ENCODE measurements around the gene FBLN5.
"Not testable (repeated sequence)": the region's sequence is repeated elsewhere in the genome, so short reads cannot be mapped to it uniquely, and the experiment has no call there.

FBLN5 gene

DNA sequence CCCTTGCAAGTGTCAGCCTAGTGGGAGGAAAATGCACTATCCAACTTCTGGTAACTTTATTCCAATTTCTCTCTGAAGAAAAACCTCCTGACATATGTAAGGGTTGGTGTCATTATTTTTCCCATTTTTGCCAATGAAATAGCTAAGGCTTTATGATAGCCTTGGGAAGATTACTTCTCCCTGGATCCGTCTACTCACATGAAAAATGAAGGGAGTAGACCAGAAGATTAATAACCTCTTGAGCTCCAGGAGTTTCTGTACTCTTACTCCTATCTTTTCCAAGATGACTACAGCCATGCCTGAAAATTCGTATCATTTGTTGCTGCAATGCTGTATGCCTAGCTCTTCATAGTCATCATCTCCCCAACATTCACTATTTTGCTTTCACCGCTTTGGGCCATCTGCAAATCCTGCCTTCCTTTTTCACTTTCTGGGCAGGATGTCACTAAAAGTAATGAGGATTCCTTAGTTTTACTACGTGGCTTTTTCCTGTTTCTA is 98.9 kb downstream of the FBLN5 start:
- no peak overlapping the region for H3K9ac ChIP-seq (ENCODE audit: low read depth, low read length, poor library complexity)
- H3K27ac ChIP-seq (replicated peaks; ENCODE audit: low read length): no peak overlapping the region
- no peak overlapping the region for H3K18ac ChIP-seq (ENCODE audit: low read length)
- H4K91ac ChIP-seq (ENCODE audit: low read depth, low read length, poor library complexity): no peak overlapping the region
- H3K4me3 ChIP-seq (ENCODE audit: low read length in 2 of 2): no peak overlapping the region
- no peak overlapping the region for H2BK120ac ChIP-seq (ENCODE audit: low read depth, low read length)
- no peak overlapping the region for H3K23ac ChIP-seq (ENCODE audit: low read depth, low read length, poor library complexity)
- peaks cover 0 to 10% (median 0%) of the 10 kb centered on the region in 3 experiments for H3K27me3 ChIP-seq (ENCODE audit: control insufficient read depth in 3 of 3, insufficient read depth in 3 of 3, low read depth in 1 of 3, low read length in 3 of 3)
- WGBS, 2 donors (ENCODE audit: extremely low coverage in 2 of 2, insufficient read length in 2 of 2, insufficient replicate concordance in 1 of 2): no CpG with 5 or more reads among the region's 4 CpGs
- H2AK5ac ChIP-seq (ENCODE audit: low read depth, low read length): no peak overlapping the region
- H2BK5ac ChIP-seq (ENCODE audit: low read length): no peak overlapping the region
- H2AFZ ChIP-seq (ENCODE audit: low read length): no peak overlapping the region
- no peaks in the 10 kb centered on the region for H3K4me1 ChIP-seq (ENCODE audit: control insufficient read depth in 2 of 2, insufficient read depth in 1 of 2, low read depth in 1 of 2, low read length in 2 of 2)
- H4K8ac ChIP-seq (ENCODE audit: low read depth, low read length): no peak overlapping the region
- H2BK15ac ChIP-seq (ENCODE audit: low read length): no peak overlapping the region
- no peak overlapping the region for H3K14ac ChIP-seq (ENCODE audit: low read length)
- no peaks in the 10 kb centered on the region for H3K9me3 ChIP-seq (replicated peaks in 1 of 2; ENCODE audit: control insufficient read depth in 2 of 2, insufficient read depth in 1 of 2, low read depth in 1 of 2, low read length in 2 of 2)
- DNase-seq (ENCODE audit: low spot score): no peak
- no peaks in the 10 kb centered on the region for H3K79me1 ChIP-seq (ENCODE audit: low read depth, low read length)
- no peak overlapping the region for H2BK12ac ChIP-seq (ENCODE audit: low read length)
- H3K36me3 ChIP-seq (replicated peaks in 1 of 2; ENCODE audit: control insufficient read depth in 2 of 2, insufficient read depth in 2 of 2, low read length in 2 of 2): no peaks in the 10 kb centered on the region
- no peak overlapping the region for H3K4me2 ChIP-seq (ENCODE audit: insufficient read depth, low read length, poor library complexity, severe bottlenecking)
- no peak overlapping the region for H3K4ac ChIP-seq (ENCODE audit: low read length)

DNA sequence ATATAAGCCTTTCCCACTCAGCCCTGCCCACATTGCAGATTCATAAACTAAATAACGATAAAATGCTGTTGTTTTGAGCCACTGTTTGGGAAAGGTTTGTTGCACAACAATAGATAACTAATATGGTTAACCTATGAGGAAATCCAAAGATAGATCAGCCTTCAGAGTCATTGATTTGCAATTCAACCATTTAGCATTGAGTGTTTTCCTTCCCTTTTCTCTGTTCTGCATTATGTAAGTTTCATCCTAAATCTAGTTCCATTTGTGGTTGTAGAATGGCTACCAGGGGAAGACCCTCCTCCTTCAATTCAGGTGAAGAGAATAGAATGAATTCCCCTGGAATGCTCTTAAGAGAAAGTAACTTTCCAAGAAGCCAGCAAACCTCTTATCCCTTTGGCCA is 99.8 kb downstream of the FBLN5 start:
- Histone ChIP-seq H2BK5ac (ENCODE audit: low read length) (no peak overlapping the region), H2AK5ac (ENCODE audit: low read depth, low read length) (no peak overlapping the region)
- no CpG with 5 or more reads among the region's 1 CpG for WGBS, 2 donors (ENCODE audit: extremely low coverage in 2 of 2, insufficient read length in 2 of 2, insufficient replicate concordance in 1 of 2)

DNA sequence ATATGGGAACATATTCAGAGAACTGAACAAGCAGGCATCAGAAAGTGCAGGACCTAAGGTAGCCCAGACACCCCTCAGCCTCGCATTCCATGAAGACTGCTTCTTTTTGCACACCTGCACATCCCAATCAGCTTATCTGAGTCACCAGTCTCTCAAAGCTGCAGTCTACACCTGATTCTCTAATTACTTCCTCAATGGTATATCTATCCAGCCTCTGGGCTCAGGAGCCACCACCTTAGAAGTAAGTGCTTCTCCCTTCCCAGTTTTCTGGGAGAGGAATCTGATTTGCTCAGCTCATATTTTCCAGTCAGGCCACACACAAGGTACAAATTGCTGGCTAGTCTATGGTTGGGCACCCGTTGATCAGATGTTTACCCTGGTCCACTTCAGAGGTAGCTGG is 101.8 kb downstream of the FBLN5 start:
- no peak overlapping the region for H3K23ac ChIP-seq (ENCODE audit: low read depth, low read length, poor library complexity)
- DNase-seq (ENCODE audit: low spot score): no peak
- H3K18ac ChIP-seq (ENCODE audit: low read length): no peak overlapping the region
- H3K4me2 ChIP-seq (ENCODE audit: insufficient read depth, low read length, poor library complexity, severe bottlenecking): no peak overlapping the region
- H3K27me3 ChIP-seq (ENCODE audit: control insufficient read depth in 3 of 3, insufficient read depth in 3 of 3, low read depth in 1 of 3, low read length in 3 of 3): peaks cover 0 to 8% (median 0%) of the 10 kb centered on the region in 3 experiments
- H4K8ac ChIP-seq (ENCODE audit: low read depth, low read length): no peak overlapping the region
- no peak overlapping the region for H4K91ac ChIP-seq (ENCODE audit: low read depth, low read length, poor library complexity)
- no peaks in the 10 kb centered on the region for H3K9me3 ChIP-seq (replicated peaks in 1 of 2; ENCODE audit: control insufficient read depth in 2 of 2, insufficient read depth in 1 of 2, low read depth in 1 of 2, low read length in 2 of 2)
- no peak overlapping the region for H3K9ac ChIP-seq (ENCODE audit: low read depth, low read length, poor library complexity)
- no peak overlapping the region for H2BK12ac ChIP-seq (ENCODE audit: low read length)
- H2BK15ac ChIP-seq (ENCODE audit: low read length): no peak overlapping the region
- no peaks in the 10 kb centered on the region for H3K79me1 ChIP-seq (ENCODE audit: low read depth, low read length)
- H3K4me1 ChIP-seq (ENCODE audit: control insufficient read depth in 2 of 2, insufficient read depth in 1 of 2, low read depth in 1 of 2, low read length in 2 of 2): no peaks in the 10 kb centered on the region
- H3K27ac ChIP-seq (replicated peaks; ENCODE audit: low read length): no peak overlapping the region
- no peak overlapping the region for H2BK120ac ChIP-seq (ENCODE audit: low read depth, low read length)
- no peak overlapping the region for H2AFZ ChIP-seq (ENCODE audit: low read length)
- H2BK5ac ChIP-seq (ENCODE audit: low read length): no peak overlapping the region
- H3K36me3 ChIP-seq (replicated peaks in 1 of 2; ENCODE audit: control insufficient read depth in 2 of 2, insufficient read depth in 2 of 2, low read length in 2 of 2): no peaks in the 10 kb centered on the region
- H3K14ac ChIP-seq (ENCODE audit: low read length): no peak overlapping the region
- H2AK5ac ChIP-seq (ENCODE audit: low read depth, low read length): no peak overlapping the region
- no peak overlapping the region for H3K4ac ChIP-seq (ENCODE audit: low read length)
- H3K4me3 ChIP-seq (ENCODE audit: low read length in 2 of 2): no peak overlapping the region
- no CpG with 5 or more reads among the region's 2 CpGs for WGBS, 2 donors (ENCODE audit: extremely low coverage in 2 of 2, insufficient read length in 2 of 2, insufficient replicate concordance in 1 of 2)

More for the DNA sequence above, 99.8 kb downstream of the FBLN5 start:
- no peaks in the 10 kb centered on the region for H3K79me1 ChIP-seq (ENCODE audit: low read depth, low read length)
- H3K4me1 ChIP-seq (ENCODE audit: control insufficient read depth in 2 of 2, insufficient read depth in 1 of 2, low read depth in 1 of 2, low read length in 2 of 2): no peaks in the 10 kb centered on the region
- DNase-seq (ENCODE audit: low spot score): no peak
- H3K9ac ChIP-seq (ENCODE audit: low read depth, low read length, poor library complexity): no peak overlapping the region
- no peak overlapping the region for H2BK15ac ChIP-seq (ENCODE audit: low read length)
- no peaks in the 10 kb centered on the region for H3K9me3 ChIP-seq (replicated peaks in 1 of 2; ENCODE audit: control insufficient read depth in 2 of 2, insufficient read depth in 1 of 2, low read depth in 1 of 2, low read length in 2 of 2)
- no peak overlapping the region for H2BK12ac ChIP-seq (ENCODE audit: low read length)
- no peak overlapping the region for H3K14ac ChIP-seq (ENCODE audit: low read length)
- no peak overlapping the region for H3K23ac ChIP-seq (ENCODE audit: low read depth, low read length, poor library complexity)
- H3K4ac ChIP-seq (ENCODE audit: low read length): no peak overlapping the region
- H3K27me3 ChIP-seq (ENCODE audit: control insufficient read depth in 3 of 3, insufficient read depth in 3 of 3, low read depth in 1 of 3, low read length in 3 of 3): peaks cover 0 to 10% (median 0%) of the 10 kb centered on the region in 3 experiments
- no peak overlapping the region for H4K91ac ChIP-seq (ENCODE audit: low read depth, low read length, poor library complexity)
- no peak overlapping the region for H3K18ac ChIP-seq (ENCODE audit: low read length)
- H3K4me3 ChIP-seq (ENCODE audit: low read length in 2 of 2): no peak overlapping the region
- no peak overlapping the region for H2AFZ ChIP-seq (ENCODE audit: low read length)
- H3K4me2 ChIP-seq (ENCODE audit: insufficient read depth, low read length, poor library complexity, severe bottlenecking): no peak overlapping the region
- H3K36me3 ChIP-seq (replicated peaks in 1 of 2; ENCODE audit: control insufficient read depth in 2 of 2, insufficient read depth in 2 of 2, low read length in 2 of 2): no peaks in the 10 kb centered on the region
- H4K8ac ChIP-seq (ENCODE audit: low read depth, low read length): no peak overlapping the region
- H2BK120ac ChIP-seq (ENCODE audit: low read depth, low read length): no peak overlapping the region
- H3K27ac ChIP-seq (replicated peaks; ENCODE audit: low read length): no peak overlapping the region

DNA sequence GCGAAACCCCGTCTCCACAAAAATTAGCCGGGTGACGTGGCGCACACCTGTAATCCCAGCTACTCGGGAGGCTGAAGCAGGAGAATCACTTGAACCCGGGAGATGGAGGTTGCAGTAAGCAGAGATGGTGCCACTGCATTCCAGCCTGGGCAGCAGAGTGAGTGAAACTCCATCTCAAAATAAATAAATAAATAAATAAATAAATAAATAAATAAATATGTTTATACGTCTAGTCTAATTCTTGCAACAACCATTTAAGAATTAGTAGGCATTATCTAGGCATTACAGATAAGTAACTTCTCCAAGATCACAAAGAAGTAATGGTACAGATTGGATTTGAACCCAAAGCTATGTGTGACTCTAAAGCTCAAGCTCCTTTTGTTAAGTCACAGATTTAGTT is 102.4 kb downstream of the FBLN5 start:
- H4K8ac ChIP-seq (ENCODE audit: low read depth, low read length); H3K4me3 ChIP-seq (ENCODE audit: low read length in 2 of 2); H2BK5ac ChIP-seq (ENCODE audit: low read length); H3K23ac ChIP-seq (ENCODE audit: low read depth, low read length, poor library complexity); H3K27ac ChIP-seq (replicated peaks; ENCODE audit: low read length); H3K27me3 ChIP-seq (ENCODE audit: control insufficient read depth in 3 of 3, insufficient read depth in 3 of 3, low read depth in 1 of 3, low read length in 3 of 3); H3K4ac ChIP-seq (ENCODE audit: low read length); H2BK15ac ChIP-seq (ENCODE audit: low read length); H3K18ac ChIP-seq (ENCODE audit: low read length); H3K9me3 ChIP-seq (replicated peaks in 1 of 2; ENCODE audit: control insufficient read depth in 2 of 2, insufficient read depth in 1 of 2, low read depth in 1 of 2, low read length in 2 of 2); H3K14ac ChIP-seq (ENCODE audit: low read length); H2BK120ac ChIP-seq (ENCODE audit: low read depth, low read length); H3K4me1 ChIP-seq (ENCODE audit: control insufficient read depth in 2 of 2, insufficient read depth in 1 of 2, low read depth in 1 of 2, low read length in 2 of 2); H3K4me2 ChIP-seq (ENCODE audit: insufficient read depth, low read length, poor library complexity, severe bottlenecking); H4K91ac ChIP-seq (ENCODE audit: low read depth, low read length, poor library complexity); H3K9ac ChIP-seq (ENCODE audit: low read depth, low read length, poor library complexity); H3K79me1 ChIP-seq (ENCODE audit: low read depth, low read length); H3K36me3 ChIP-seq (replicated peaks in 1 of 2; ENCODE audit: control insufficient read depth in 2 of 2, insufficient read depth in 2 of 2, low read length in 2 of 2); H2AFZ ChIP-seq (ENCODE audit: low read length); DNase-seq (ENCODE audit: low spot score); H2AK5ac ChIP-seq (ENCODE audit: low read depth, low read length); H2BK12ac ChIP-seq (ENCODE audit: low read length): not testable (repeated sequence)
- no CpG with 5 or more reads among the region's 8 CpGs for WGBS, 2 donors (ENCODE audit: extremely low coverage in 2 of 2, insufficient read length in 2 of 2, insufficient replicate concordance in 1 of 2)

All from neuronal stem cell (in vitro differentiated cells).